H9 (cell line): ENCODE data around the gene RRBP1. TPM values are rescaled to one million over a fixed set of nuclear protein-coding genes. Genes with fewer than 3 reads are reported as not detected.

Experiments
- DNase-seq: peaks from one replicate; pipeline ENCODE4 v3.0.0-alpha.2; 2017
- H2AFZ ChIP-seq: one replicate; pipeline ENCODE4 v1.6.1; 2013; ENCODE audit warnings: mild to moderate bottlenecking, low read length, control low read depth, moderate library complexity
- H2AK5ac ChIP-seq: 2 replicates; pipeline ENCODE4 v1.6.1; 2013; ENCODE audit warnings: low read length, control low read depth, mixed read lengths; ENCODE audit not compliant: insufficient read length
- H2BK120ac ChIP-seq: one replicate; pipeline ENCODE4 v1.6.1; 2013; ENCODE audit warnings: low read depth, mild to moderate bottlenecking, low read length, control low read depth, inconsistent platforms; ENCODE audit not compliant: poor library complexity, severe bottlenecking
- H2BK12ac ChIP-seq: 2 replicates; pipeline ENCODE4 v1.6.1; 2013; ENCODE audit warnings: low read length, control low read depth, mixed read lengths, low read depth; ENCODE audit not compliant: insufficient read length
- H2BK15ac ChIP-seq: 2 replicates; pipeline ENCODE4 v1.6.1; 2013; ENCODE audit warnings: low read depth, low read length, control low read depth
- H2BK20ac ChIP-seq: one replicate; pipeline ENCODE4 v1.6.1; 2013; ENCODE audit warnings: low read depth, mild to moderate bottlenecking, low read length, control low read depth, inconsistent platforms; ENCODE audit not compliant: poor library complexity, severe bottlenecking
- H2BK5ac ChIP-seq: 2 replicates; pipeline ENCODE4 v1.6.1; 2013; ENCODE audit warnings: low read length, control low read depth, mixed read lengths; ENCODE audit not compliant: insufficient read length
- H3K14ac ChIP-seq: 2 replicates; pipeline ENCODE4 v1.6.1; 2013; ENCODE audit warnings: low read length, control low read depth; ENCODE audit not compliant: insufficient read depth
- H3K18ac ChIP-seq: 2 replicates; pipeline ENCODE4 v1.6.1; 2013; ENCODE audit warnings: low read depth, mild to moderate bottlenecking, mixed read lengths, low read length, control low read depth; ENCODE audit not compliant: insufficient read length
- H3K23ac ChIP-seq: 2 replicates; pipeline ENCODE4 v1.6.1; 2013; ENCODE audit warnings: low read length, control low read depth, mixed read lengths, low read depth; ENCODE audit not compliant: insufficient read length
- H3K23me2 ChIP-seq: 2 replicates; pipeline ENCODE4 v1.6.1; 2013; ENCODE audit warnings: low read depth, mild to moderate bottlenecking, mixed read lengths, low read length, control low read depth; ENCODE audit not compliant: insufficient read length, poor library complexity, severe bottlenecking
- H3K27ac ChIP-seq: 2 replicates; pipeline ENCODE4 v1.5.1; 2013; ENCODE audit warnings: low read length, control low read depth, mixed read lengths, low read depth; ENCODE audit not compliant: insufficient read length
- H3K27me3 ChIP-seq: 2 replicates; pipeline ENCODE4 v1.6.1; 2013; ENCODE audit warnings: low read length, control low read depth, inconsistent platforms; ENCODE audit not compliant: insufficient read depth
- H3K4ac ChIP-seq: 2 replicates; pipeline ENCODE4 v1.6.1; 2013; ENCODE audit warnings: low read depth, mild to moderate bottlenecking, control low read depth, inconsistent platforms, low read length, moderate library complexity
- H3K4me1 ChIP-seq: 2 replicates; pipeline ENCODE4 v1.6.1; 2013; ENCODE audit warnings: low read length, control low read depth, inconsistent platforms; ENCODE audit not compliant: insufficient read depth
- H3K4me2 ChIP-seq: 2 replicates; pipeline ENCODE4 v1.6.1; 2013; ENCODE audit warnings: low read length, control low read depth, mixed read lengths; ENCODE audit not compliant: insufficient read length, insufficient read depth
- H3K56ac ChIP-seq: 2 replicates; pipeline ENCODE4 v1.6.1; 2013; ENCODE audit warnings: low read depth, mild to moderate bottlenecking, mixed read lengths, low read length, control low read depth; ENCODE audit not compliant: insufficient read length
- H3K79me1 ChIP-seq: 2 replicates; pipeline ENCODE4 v1.6.1; 2013; ENCODE audit warnings: low read depth, mild to moderate bottlenecking, moderate library complexity, low read length, control low read depth, inconsistent platforms; ENCODE audit not compliant: insufficient read depth, poor library complexity, severe bottlenecking
- H3K79me2 ChIP-seq: 2 replicates; pipeline ENCODE4 v1.6.1; 2013; ENCODE audit warnings: low read length, control low read depth, inconsistent platforms; ENCODE audit not compliant: insufficient read depth
- H3K9ac ChIP-seq: 2 replicates; pipeline ENCODE4 v1.6.1; 2013; ENCODE audit warnings: low read length, control low read depth, mixed read lengths; ENCODE audit not compliant: insufficient read length; ENCODE audit errors: extremely low read depth
- H3K9me3 ChIP-seq: one replicate; pipeline ENCODE4 v1.6.1; 2013; ENCODE audit warnings: low read depth, low read length, inconsistent platforms; ENCODE audit not compliant: control insufficient read depth
- H3T11ph ChIP-seq: one replicate; pipeline ENCODE4 v1.6.1; 2013; ENCODE audit warnings: mild to moderate bottlenecking, low read length, control low read depth, inconsistent platforms
- H4K20me1 ChIP-seq: one replicate; pipeline ENCODE4 v1.6.1; 2013; ENCODE audit not compliant: control insufficient read depth, insufficient read length, insufficient read depth
- H4K5ac ChIP-seq: 2 replicates; pipeline ENCODE4 v1.6.1; 2013; ENCODE audit warnings: low read depth, mild to moderate bottlenecking, mixed read lengths, low read length, control low read depth; ENCODE audit not compliant: insufficient read length
- H4K8ac ChIP-seq: replicated peaks from 2 replicates; pipeline ENCODE4 v1.6.1; 2013; ENCODE audit warnings: low read length, control low read depth, mixed read lengths, low read depth; ENCODE audit not compliant: insufficient read length
- H4K91ac ChIP-seq: 2 replicates; pipeline ENCODE4 v1.6.1; 2013; ENCODE audit warnings: low read depth, mild to moderate bottlenecking, moderate library complexity, mixed read lengths, low read length, control low read depth; ENCODE audit not compliant: insufficient read length
- H3K27ac Mint-ChIP-seq, 3 experiments: 2 replicates in 2 of 3; 3 replicates in 1 of 3; pipeline ENCODE4 v1.8.0; 2020 to 2021; ENCODE audit warnings: mixed read lengths in 3 of 3, mild to moderate bottlenecking in 1 of 3, moderate library complexity in 1 of 3
- H3K27me3 Mint-ChIP-seq: 2 replicates; pipeline ENCODE4 v1.8.0; 2021; ENCODE audit warnings: low read depth, mild to moderate bottlenecking, moderate library complexity, mixed read lengths
- H3K36me3 Mint-ChIP-seq, 3 experiments: 2 replicates in 2 of 3; 3 replicates in 1 of 3; pipeline ENCODE4 v1.8.0; 2020 to 2021; ENCODE audit warnings: low read depth in 3 of 3, mixed read lengths in 3 of 3; ENCODE audit not compliant: insufficient read depth in 1 of 3
- H3K4me1 Mint-ChIP-seq, 2 experiments: 2 replicates each; pipeline ENCODE4 v1.8.0; 2020; ENCODE audit warnings: mixed read lengths in 2 of 2
- H3K4me3 Mint-ChIP-seq, 2 experiments: 2 replicates in 1 of 2; 3 replicates in 1 of 2; pipeline ENCODE4 v1.8.0; 2020 to 2021; ENCODE audit warnings: mild to moderate bottlenecking in 2 of 2, mixed read lengths in 2 of 2, moderate library complexity in 1 of 2
- H3K9me3 Mint-ChIP-seq, 2 experiments: 2 replicates in 1 of 2; 3 replicates in 1 of 2; pipeline ENCODE4 v1.8.0; 2020; ENCODE audit warnings: mild to moderate bottlenecking in 2 of 2, mixed read lengths in 2 of 2, moderate library complexity in 1 of 2
- WGBS: extraction: QIAGEN DNeasy Blood & Tissue Kit; methylation state at CpG from one replicate; pipeline ENCODE4 v1.1.7; 2013; ENCODE audit warnings: missing lambda C conversion rate, low lambda C conversion rate, mixed read lengths; ENCODE audit not compliant: insufficient read length; ENCODE audit errors: extremely low coverage; 5-methylcytosine and 5-hydroxymethylcytosine counted together
- total RNA-seq: library from RNA; stranded (reverse); gene quantifications from 2 replicates; pipeline ENCODE4 v1.2.1, GENCODE V29; 2021
- TF ChIP-seq, protein P1 (sequence below): fragments of 200-600 bp; sonication (generic); conservative IDR thresholded peaks from 3 replicates; pipeline ENCODE4 v1.8.0; 2021; ENCODE audit warnings: antibody characterized with exemption, mild to moderate bottlenecking

The RRBP1 gene
- total RNA-seq, 1 experiment from 2014 or later = 97.8 TPM

DNA sequence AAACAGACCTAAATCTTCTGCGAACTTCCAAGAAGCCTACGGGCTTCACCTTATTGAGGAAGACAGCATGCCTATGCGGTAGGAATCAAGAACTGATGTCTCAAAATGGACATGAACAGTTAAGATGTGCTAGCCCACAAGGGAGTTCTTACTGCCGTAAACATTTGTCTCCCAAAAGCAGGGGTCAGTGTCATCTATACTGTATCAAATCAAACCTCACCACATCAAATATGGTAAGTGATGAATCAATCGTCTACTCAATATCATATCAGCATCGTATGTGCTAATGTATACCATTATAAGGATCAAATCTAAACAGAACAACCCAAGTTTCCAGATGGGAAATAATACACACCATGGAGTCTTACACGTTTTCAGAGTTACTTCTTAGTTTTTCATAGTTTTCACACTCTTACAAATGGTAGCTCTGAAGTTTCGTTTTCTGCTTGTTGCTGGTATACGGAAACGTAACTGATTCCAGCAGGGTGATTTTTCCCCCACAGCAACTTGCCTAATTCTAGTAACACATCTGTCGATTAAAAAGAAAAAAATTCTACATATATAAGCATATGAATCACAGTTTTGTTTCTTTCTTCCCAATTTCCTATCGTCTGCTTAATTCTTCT is 12.6 kb downstream of the RRBP1 start:
- Mint-ChIP-seq H3K4me3 (no peak overlapping the region), H3K27ac (no peak overlapping the region), H3K27me3 (no peaks in the 10 kb centered on the region), H3K9me3 (no peaks in the 10 kb centered on the region), H3K4me1 (peaks cover 16 to 29% of the 10 kb centered on the region in 2 experiments), H3K36me3 (peaks cover 2 to 9% (median 4%) of the 10 kb centered on the region in 3 experiments; a peak in 3 of 7 replicates)
- Histone ChIP-seq H4K8ac (no peak overlapping the region), H4K91ac (no peak overlapping the region), H3K4me2 (no peak overlapping the region), H3K27ac (no peak overlapping the region), H2BK120ac (no peak overlapping the region), H3K18ac (no peak overlapping the region), H3T11ph (no peak overlapping the region), H3K9me3 (no peaks in the 10 kb centered on the region), H4K5ac (no peak overlapping the region), H3K23me2 (no peaks in the 10 kb centered on the region), H3K79me2 (peaks cover 16% of the 10 kb centered on the region; the same call in 1 of the 2 replicates), H3K79me1 (peaks cover 18% of the 10 kb centered on the region), H3K4ac (no peak overlapping the region), H3K56ac (no peak overlapping the region), H2BK15ac (no peak overlapping the region), H2AK5ac (no peak overlapping the region), H3K23ac (no peak overlapping the region), H3K9ac (no peak overlapping the region), H3K4me1 (peaks cover 2% of the 10 kb centered on the region), H3K27me3 (no peaks in the 10 kb centered on the region), H4K20me1 (no peaks in the 10 kb centered on the region), H3K14ac (no peak overlapping the region), H2BK5ac (no peak overlapping the region), H2BK12ac (no peak overlapping the region), H2BK20ac (no peak overlapping the region), H2AFZ (no peak overlapping the region)
- TF ChIP-seq, protein P1, sequence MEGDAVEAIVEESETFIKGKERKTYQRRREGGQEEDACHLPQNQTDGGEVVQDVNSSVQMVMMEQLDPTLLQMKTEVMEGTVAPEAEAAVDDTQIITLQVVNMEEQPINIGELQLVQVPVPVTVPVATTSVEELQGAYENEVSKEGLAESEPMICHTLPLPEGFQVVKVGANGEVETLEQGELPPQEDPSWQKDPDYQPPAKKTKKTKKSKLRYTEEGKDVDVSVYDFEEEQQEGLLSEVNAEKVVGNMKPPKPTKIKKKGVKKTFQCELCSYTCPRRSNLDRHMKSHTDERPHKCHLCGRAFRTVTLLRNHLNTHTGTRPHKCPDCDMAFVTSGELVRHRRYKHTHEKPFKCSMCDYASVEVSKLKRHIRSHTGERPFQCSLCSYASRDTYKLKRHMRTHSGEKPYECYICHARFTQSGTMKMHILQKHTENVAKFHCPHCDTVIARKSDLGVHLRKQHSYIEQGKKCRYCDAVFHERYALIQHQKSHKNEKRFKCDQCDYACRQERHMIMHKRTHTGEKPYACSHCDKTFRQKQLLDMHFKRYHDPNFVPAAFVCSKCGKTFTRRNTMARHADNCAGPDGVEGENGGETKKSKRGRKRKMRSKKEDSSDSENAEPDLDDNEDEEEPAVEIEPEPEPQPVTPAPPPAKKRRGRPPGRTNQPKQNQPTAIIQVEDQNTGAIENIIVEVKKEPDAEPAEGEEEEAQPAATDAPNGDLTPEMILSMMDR = no peak
- no peak for DNase-seq
- WGBS = no CpG with 5 or more reads among the region's 12 CpGs
